Panc1 (cell line): ENCODE measurements around the gene DCAF6. TPM values are rescaled to one million over a fixed set of nuclear protein-coding genes. Genes with fewer than 3 reads are reported as not detected.

ENCODE experiments used
- ATAC-seq: fragments of 200-7000 bp; cut with Tn5 transposase; 2 replicates; pipeline ENCODE4 v1.9.1; 2020; ENCODE audit warnings: mild to moderate bottlenecking, moderate library complexity
- BruUV-seq: library from RNA; stranded (reverse); fragments of 400-500 nt; replicated peaks from 2 replicates; lab custom pipeline; 2021; lab: Mats Ljungman, UMichigan
- CTCF ChIA-PET: fragments of 300-600 bp; sonication (Branson Sonifier 250); formaldehyde crosslinking; loops from one replicate; lab custom pipeline; 2022; ENCODE audit warnings: antibody characterized with exemption; lab: Charles Lee
- POLR2A ChIA-PET: fragments of 300-600 bp; sonication (Branson Sonifier 250); formaldehyde crosslinking; loops from one replicate; lab custom pipeline; 2022; ENCODE audit warnings: antibody characterized with exemption; lab: Charles Lee
- DNase-seq: peaks from one replicate; pipeline ENCODE4 v3.0.0-alpha.2; 2010; ENCODE audit warnings: low read depth, low spot score
- H3K27ac ChIP-seq: 2 replicates; pipeline ENCODE4 v1.5.1; 2011; ENCODE audit warnings: mild to moderate bottlenecking, low read length, inconsistent platforms
- H3K27me3 ChIP-seq: fragments of 200-500 bp; sonication (Bioruptor generic); 2 replicates; pipeline ENCODE4 v1.6.0; 2014; ENCODE audit warnings: low read length, inconsistent platforms; ENCODE audit not compliant: control insufficient read depth, insufficient read depth
- H3K36me3 ChIP-seq: fragments of 200-500 bp; sonication (Bioruptor generic); 2 replicates; pipeline ENCODE4 v1.5.1; 2014; ENCODE audit warnings: inconsistent platforms, mild to moderate bottlenecking, low read length, moderate library complexity; ENCODE audit not compliant: control insufficient read depth, insufficient read depth
- H3K4me1 ChIP-seq: 2 replicates; pipeline ENCODE4 v1.5.1; 2011; ENCODE audit warnings: inconsistent platforms, mild to moderate bottlenecking, low read length, moderate library complexity; ENCODE audit not compliant: control insufficient read depth, insufficient read depth
- H3K4me3 ChIP-seq, 2 experiments: 2 replicates each; pipeline ENCODE4 v1.5.1; 2011 to 2012; ENCODE audit warnings: low read depth in 2 of 2, low read length in 2 of 2, mild to moderate bottlenecking in 2 of 2, inconsistent platforms in 1 of 2, moderate library complexity in 1 of 2
- H3K9me3 ChIP-seq: fragments of 200-500 bp; sonication (Bioruptor generic); 2 replicates; pipeline ENCODE4 v1.5.1; 2014; ENCODE audit warnings: low read depth, mild to moderate bottlenecking, inconsistent platforms, low read length, moderate library complexity; ENCODE audit not compliant: control insufficient read depth, insufficient read depth
- POLR2AphosphoS5 ChIP-seq: IDR thresholded peaks from 2 replicates; pipeline ENCODE4 v1.6.1; 2012; ENCODE audit warnings: mild to moderate bottlenecking, low read depth, low read length, moderate library complexity
- SIN3A ChIP-seq: IDR thresholded peaks from 2 replicates; pipeline ENCODE4 v1.6.1; 2012; ENCODE audit warnings: low read depth, mild to moderate bottlenecking, low read length, moderate library complexity, borderline replicate concordance; ENCODE audit not compliant: insufficient read depth
- TCF7L2 ChIP-seq: IDR thresholded peaks from 2 replicates; pipeline ENCODE4 v1.6.1; 2011; ENCODE audit warnings: mild to moderate bottlenecking, low read depth, low read length, inconsistent platforms
- in situ Hi-C: cut with HindIII; loops from 2 replicates; pipeline ENCODE4 v1.10.0; 2016; ENCODE audit warnings: low sequenced_read_pairs, low pct_unique_long_range_greater_than_20kb
- intact Hi-C: fragments of 100-400 bp; cut with micrococcal nuclease; formaldehyde crosslinking; loops from one replicate; pipeline ENCODE4 v1.10.0; 2022; ENCODE audit not compliant: unreplicated experiment
- total RNA-seq: library from RNA; stranded (reverse); gene quantifications from one replicate; pipeline ENCODE4 v1.2.1, GENCODE V29; 2021; ENCODE audit not compliant: unreplicated experiment
- TF ChIP-seq, protein P1 (sequence below), 2 experiments: IDR thresholded peaks; 2 replicates each; pipeline ENCODE4 v1.6.1; 2011 to 2012; ENCODE audit warnings: low read depth in 2 of 2, control low read depth in 1 of 2, low read length in 1 of 2, mild to moderate bottlenecking in 1 of 2, moderate library complexity in 1 of 2; ENCODE audit not compliant: insufficient read depth in 1 of 2
- TF ChIP-seq, protein P2 (sequence below): fragments of 450-650 bp; IDR thresholded peaks from 2 replicates; pipeline ENCODE4 v1.5.1; 2017; ENCODE audit warnings: mild to moderate bottlenecking

DCAF6 gene
- total RNA-seq, 1 experiment from 2014 or later = 67.7 TPM

DNA sequence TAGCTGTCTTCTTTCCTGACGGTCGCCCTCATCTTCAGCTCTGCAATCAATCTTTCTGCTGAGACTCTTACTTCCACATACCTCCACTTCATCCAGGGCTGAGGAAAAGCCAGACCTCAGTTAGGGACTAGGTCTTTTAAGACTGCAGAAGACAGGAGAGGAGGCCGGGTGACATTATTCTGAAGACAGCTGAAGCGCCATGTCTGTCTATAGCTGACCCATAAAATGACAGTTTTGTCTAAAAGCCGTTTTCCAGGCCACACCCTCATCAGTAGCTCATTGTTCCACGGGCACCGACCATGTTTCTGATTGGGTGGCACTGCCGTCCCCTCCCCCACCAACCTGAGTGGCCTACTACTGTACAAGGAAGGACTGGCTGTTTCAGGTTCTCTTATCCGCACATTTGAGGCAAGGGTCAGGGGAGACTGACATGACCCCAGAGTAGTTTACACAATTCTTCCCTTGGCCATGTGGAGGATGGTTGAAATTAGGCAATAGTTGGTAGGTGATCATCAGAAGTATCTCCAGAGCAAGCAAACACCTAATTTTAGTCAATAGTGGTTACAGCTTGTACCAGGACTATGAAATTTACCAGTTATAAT is 22.5 kb upstream of the DCAF6 start, which contains the start of gene ADCY10:
Gene ADCY10 (minus strand): TSS at position 240 of the 602 bp plus-strand sequence. CDS start 8,994 bp downstream, outside the sequence.
- in situ Hi-C loops = no loop called here
- no peak for ATAC-seq
- BruUV-seq = no TSS peak
- Histone ChIP-seq H3K4me3 (no peak within 1 kb of the TSS), H3K27me3 (no peaks in the 10 kb centered on the region), H3K4me1 (no peaks in the 10 kb centered on the region), H3K36me3 (no peaks in the 10 kb centered on the region; the same call in none of the 2 replicates), H3K9me3 (peaks cover 9% of the 10 kb centered on the region; the same call in 1 of the 2 replicates), H3K27ac (no peak within 1 kb of the TSS)
- ChIA-PET CTCF (no interaction called here), POLR2A (no interaction called here)
- intact Hi-C loops = no loop called here
- no peak for DNase-seq
- TF ChIP-seq, protein P1, sequence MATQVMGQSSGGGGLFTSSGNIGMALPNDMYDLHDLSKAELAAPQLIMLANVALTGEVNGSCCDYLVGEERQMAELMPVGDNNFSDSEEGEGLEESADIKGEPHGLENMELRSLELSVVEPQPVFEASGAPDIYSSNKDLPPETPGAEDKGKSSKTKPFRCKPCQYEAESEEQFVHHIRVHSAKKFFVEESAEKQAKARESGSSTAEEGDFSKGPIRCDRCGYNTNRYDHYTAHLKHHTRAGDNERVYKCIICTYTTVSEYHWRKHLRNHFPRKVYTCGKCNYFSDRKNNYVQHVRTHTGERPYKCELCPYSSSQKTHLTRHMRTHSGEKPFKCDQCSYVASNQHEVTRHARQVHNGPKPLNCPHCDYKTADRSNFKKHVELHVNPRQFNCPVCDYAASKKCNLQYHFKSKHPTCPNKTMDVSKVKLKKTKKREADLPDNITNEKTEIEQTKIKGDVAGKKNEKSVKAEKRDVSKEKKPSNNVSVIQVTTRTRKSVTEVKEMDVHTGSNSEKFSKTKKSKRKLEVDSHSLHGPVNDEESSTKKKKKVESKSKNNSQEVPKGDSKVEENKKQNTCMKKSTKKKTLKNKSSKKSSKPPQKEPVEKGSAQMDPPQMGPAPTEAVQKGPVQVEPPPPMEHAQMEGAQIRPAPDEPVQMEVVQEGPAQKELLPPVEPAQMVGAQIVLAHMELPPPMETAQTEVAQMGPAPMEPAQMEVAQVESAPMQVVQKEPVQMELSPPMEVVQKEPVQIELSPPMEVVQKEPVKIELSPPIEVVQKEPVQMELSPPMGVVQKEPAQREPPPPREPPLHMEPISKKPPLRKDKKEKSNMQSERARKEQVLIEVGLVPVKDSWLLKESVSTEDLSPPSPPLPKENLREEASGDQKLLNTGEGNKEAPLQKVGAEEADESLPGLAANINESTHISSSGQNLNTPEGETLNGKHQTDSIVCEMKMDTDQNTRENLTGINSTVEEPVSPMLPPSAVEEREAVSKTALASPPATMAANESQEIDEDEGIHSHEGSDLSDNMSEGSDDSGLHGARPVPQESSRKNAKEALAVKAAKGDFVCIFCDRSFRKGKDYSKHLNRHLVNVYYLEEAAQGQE (IDR thresholded peaks at IDR 0.05; ENCODE audit: insufficient read depth in 1 of 2, low read depth in 2 of 2, low read length in 1 of 2) = no peak
- TF ChIP-seq TCF7L2 (no peak), POLR2AphosphoS5 (no peak), SIN3A (no peak)
- TF ChIP-seq, protein P2, sequence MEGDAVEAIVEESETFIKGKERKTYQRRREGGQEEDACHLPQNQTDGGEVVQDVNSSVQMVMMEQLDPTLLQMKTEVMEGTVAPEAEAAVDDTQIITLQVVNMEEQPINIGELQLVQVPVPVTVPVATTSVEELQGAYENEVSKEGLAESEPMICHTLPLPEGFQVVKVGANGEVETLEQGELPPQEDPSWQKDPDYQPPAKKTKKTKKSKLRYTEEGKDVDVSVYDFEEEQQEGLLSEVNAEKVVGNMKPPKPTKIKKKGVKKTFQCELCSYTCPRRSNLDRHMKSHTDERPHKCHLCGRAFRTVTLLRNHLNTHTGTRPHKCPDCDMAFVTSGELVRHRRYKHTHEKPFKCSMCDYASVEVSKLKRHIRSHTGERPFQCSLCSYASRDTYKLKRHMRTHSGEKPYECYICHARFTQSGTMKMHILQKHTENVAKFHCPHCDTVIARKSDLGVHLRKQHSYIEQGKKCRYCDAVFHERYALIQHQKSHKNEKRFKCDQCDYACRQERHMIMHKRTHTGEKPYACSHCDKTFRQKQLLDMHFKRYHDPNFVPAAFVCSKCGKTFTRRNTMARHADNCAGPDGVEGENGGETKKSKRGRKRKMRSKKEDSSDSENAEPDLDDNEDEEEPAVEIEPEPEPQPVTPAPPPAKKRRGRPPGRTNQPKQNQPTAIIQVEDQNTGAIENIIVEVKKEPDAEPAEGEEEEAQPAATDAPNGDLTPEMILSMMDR = no peak

DNA sequence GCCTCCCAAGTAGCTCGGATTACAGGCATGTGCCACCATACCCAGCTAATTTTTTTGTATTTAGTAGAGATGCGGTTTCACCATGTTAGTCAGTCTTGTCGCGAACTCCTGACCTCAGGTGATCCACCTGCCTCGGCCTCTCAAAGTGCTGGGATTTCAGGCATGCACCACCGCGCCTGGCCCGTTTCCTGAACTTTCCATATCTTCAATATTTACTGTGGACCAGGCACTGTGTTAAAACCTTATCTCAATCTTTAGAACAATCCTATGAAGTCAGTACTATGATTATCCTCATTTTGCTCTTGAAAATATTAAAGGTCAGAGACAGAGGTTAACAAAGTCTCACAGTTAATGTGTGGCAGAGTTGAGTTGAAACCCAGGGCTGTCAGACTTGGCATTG is 20.9 kb upstream of the DCAF6 start:
- in situ Hi-C loops = no loop called here
- BruUV-seq = no TSS peak
- Histone ChIP-seq H3K4me3 (no peak overlapping the region), H3K4me1 (no peaks in the 10 kb centered on the region), H3K27me3 (no peaks in the 10 kb centered on the region), H3K9me3 (no peaks in the 10 kb centered on the region), H3K27ac (no peak overlapping the region), H3K36me3 (no peaks in the 10 kb centered on the region; the same call in none of the 2 replicates)
- POLR2A ChIA-PET = no interaction called here
- ATAC-seq (no peak), DNase-seq (no peak)
- intact Hi-C loops = no loop called here
- CTCF ChIA-PET = no interaction called here
- no peak for TF ChIP-seq TCF7L2
- no peak for TF ChIP-seq POLR2AphosphoS5
- TF ChIP-seq, protein P1 (IDR thresholded peaks at IDR 0.05; ENCODE audit: insufficient read depth in 1 of 2, low read depth in 2 of 2, low read length in 1 of 2) = no peak
- TF ChIP-seq SIN3A = no peak
- TF ChIP-seq, protein P2 = no peak
